HUES64 (cell line): ENCODE measurements around the gene ATG12.

Source experiments
- H3K27ac ChIP-seq: 2 replicates; pipeline ENCODE4 v1.7.0; 2013; ENCODE audit warnings: low read depth, low read length, inconsistent platforms
- H3K27me3 ChIP-seq: 2 replicates; pipeline ENCODE4 v1.6.1; 2013; ENCODE audit warnings: mild to moderate bottlenecking, low read length; ENCODE audit not compliant: insufficient read depth
- H3K36me3 ChIP-seq: 2 replicates; pipeline ENCODE4 v1.6.1; 2013; ENCODE audit warnings: mild to moderate bottlenecking, low read length; ENCODE audit not compliant: insufficient read depth
- H3K4me1 ChIP-seq: 2 replicates; pipeline ENCODE4 v1.6.1; 2013; ENCODE audit warnings: mild to moderate bottlenecking, low read length, moderate library complexity; ENCODE audit not compliant: insufficient read depth
- H3K4me3 ChIP-seq: 2 replicates; pipeline ENCODE4 v1.5.1; 2013; ENCODE audit warnings: mild to moderate bottlenecking, low read length, moderate library complexity
- H3K9ac ChIP-seq: 2 replicates; pipeline ENCODE4 v1.6.1; 2013; ENCODE audit warnings: mild to moderate bottlenecking, low read depth, low read length
- H3K9me3 ChIP-seq: 2 replicates; pipeline ENCODE4 v1.6.1; 2013; ENCODE audit warnings: low read depth, low read length; ENCODE audit not compliant: insufficient read depth
- WGBS: fragments of 150-250, 120-280 bp; methylation state at CpG from one replicate; pipeline ENCODE4 v1.1.7; 2013; ENCODE audit warnings: missing lambda C conversion rate; 5-methylcytosine and 5-hydroxymethylcytosine counted together

The ATG12 gene

DNA sequence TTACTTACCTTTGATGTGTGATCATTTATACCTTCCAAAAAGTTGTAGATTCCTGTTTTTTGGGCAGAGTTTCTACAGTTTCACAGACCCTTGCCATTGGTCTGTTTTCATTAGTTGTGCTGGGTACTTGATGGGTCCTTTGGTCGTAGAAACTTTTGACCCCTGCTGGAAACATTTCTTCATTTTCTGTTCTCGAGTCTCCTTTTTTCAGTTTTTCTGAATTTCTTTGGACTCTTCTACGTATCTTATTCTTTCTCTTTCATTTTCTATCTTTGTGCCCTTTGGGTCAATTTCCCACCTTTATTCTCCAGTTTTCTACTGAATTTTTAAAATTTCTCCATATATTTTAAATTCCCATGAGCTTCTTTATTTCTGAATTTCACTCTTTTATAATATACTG lies 17.0 kb upstream of the ATG12 start:
- H3K27ac ChIP-seq = no peak overlapping the region

DNA sequence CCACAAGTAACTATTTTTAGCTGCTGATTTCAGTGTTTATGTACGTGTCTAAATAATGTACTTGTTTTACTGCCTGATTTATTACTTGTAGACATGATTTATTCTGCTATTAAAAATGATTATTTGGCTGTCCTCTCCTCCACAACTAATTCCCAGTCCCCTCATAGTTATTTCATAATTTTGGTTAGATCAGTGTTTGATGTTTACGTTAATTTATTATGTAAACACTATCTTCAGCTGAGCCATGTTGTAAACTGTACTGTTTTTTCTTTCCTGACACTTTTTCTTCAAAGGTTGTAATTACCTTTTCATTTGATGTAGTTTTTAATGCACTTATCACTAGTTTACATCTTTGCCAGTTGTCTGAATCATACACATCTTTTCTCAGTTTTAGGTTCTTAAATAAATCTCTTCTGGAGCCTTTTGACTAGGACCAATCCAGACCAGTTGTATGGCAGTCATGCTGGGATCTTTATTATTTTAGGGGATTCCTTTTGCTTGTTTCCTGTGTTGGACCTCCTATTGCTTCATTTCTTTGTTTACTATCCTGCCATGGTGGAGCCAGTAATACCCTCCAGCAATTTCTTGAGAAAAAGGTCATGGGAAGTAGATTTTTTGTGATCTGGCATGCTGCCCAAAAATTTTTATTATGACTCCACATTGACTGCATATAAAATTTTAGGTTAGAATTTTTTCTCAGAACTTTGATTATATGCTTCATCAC lies 16.4 kb upstream of the ATG12 start:
- peaks cover 6% of the 10 kb centered on the region; the same call in 1 of the 2 replicates for H3K9me3 ChIP-seq
- H3K4me1 ChIP-seq = peaks cover 18% of the 10 kb centered on the region
- no peak overlapping the region for H3K4me3 ChIP-seq
- no peaks in the 10 kb centered on the region for H3K36me3 ChIP-seq
- WGBS = no CpG with 5 or more reads among the region's 2 CpGs
- no peak overlapping the region for H3K9ac ChIP-seq
- H3K27ac ChIP-seq = no peak overlapping the region
- H3K27me3 ChIP-seq = no peaks in the 10 kb centered on the region

More for the DNA sequence above, 17.0 kb upstream of the ATG12 start:
- Histone ChIP-seq H3K27me3 (no peaks in the 10 kb centered on the region), H3K4me3 (no peak overlapping the region), H3K9me3 (peaks cover 3% of the 10 kb centered on the region; the same call in 1 of the 2 replicates), H3K9ac (no peak overlapping the region), H3K4me1 (peaks cover 18% of the 10 kb centered on the region), H3K36me3 (no peaks in the 10 kb centered on the region)
- WGBS = 88% methylated on average over 3 of the region's 3 CpGs

- H3K4me1 ChIP-seq = peaks cover 18% of the 10 kb centered on the region
- H3K9ac ChIP-seq = no peak overlapping the region
- H3K9me3 ChIP-seq = peaks cover 6% of the 10 kb centered on the region; the same call in 1 of the 2 replicates
- no peaks in the 10 kb centered on the region for H3K27me3 ChIP-seq
- H3K4me3 ChIP-seq = no peak overlapping the region
- no CpG with 5 or more reads among the region's 1 CpG for WGBS
- H3K27ac ChIP-seq = no peak overlapping the region
- H3K36me3 ChIP-seq = no peaks in the 10 kb centered on the region
Observed at GRCh38 chr5:115857057-115857479, 15.7 kb upstream of the ATG12 start.

- Histone ChIP-seq H3K27ac (no peak overlapping the region), H3K4me3 (no peak overlapping the region), H3K4me1 (peaks cover 18% of the 10 kb centered on the region), H3K36me3 (no peaks in the 10 kb centered on the region), H3K9ac (no peak overlapping the region), H3K27me3 (no peaks in the 10 kb centered on the region), H3K9me3 (peaks cover 6% of the 10 kb centered on the region; the same call in 1 of the 2 replicates)
- 93% methylated on average over 1 of the region's 1 CpG for WGBS
Observed at GRCh38 chr5:115855959-115856358, 14.6 kb upstream of the ATG12 start.

GRCh38 chr5:115854139-115854538 lies 12.8 kb upstream of the ATG12 start:
- no peak overlapping the region for H3K4me3 ChIP-seq
- H3K9ac ChIP-seq = no peak overlapping the region
- peaks cover 16% of the 10 kb centered on the region for H3K4me1 ChIP-seq
- no peak overlapping the region for H3K27ac ChIP-seq
- no peaks in the 10 kb centered on the region for H3K27me3 ChIP-seq
- WGBS = 89% methylated on average over 3 of the region's 3 CpGs
- no peaks in the 10 kb centered on the region for H3K36me3 ChIP-seq
- H3K9me3 ChIP-seq = peaks cover 6% of the 10 kb centered on the region; the same call in 1 of the 2 replicates

DNA sequence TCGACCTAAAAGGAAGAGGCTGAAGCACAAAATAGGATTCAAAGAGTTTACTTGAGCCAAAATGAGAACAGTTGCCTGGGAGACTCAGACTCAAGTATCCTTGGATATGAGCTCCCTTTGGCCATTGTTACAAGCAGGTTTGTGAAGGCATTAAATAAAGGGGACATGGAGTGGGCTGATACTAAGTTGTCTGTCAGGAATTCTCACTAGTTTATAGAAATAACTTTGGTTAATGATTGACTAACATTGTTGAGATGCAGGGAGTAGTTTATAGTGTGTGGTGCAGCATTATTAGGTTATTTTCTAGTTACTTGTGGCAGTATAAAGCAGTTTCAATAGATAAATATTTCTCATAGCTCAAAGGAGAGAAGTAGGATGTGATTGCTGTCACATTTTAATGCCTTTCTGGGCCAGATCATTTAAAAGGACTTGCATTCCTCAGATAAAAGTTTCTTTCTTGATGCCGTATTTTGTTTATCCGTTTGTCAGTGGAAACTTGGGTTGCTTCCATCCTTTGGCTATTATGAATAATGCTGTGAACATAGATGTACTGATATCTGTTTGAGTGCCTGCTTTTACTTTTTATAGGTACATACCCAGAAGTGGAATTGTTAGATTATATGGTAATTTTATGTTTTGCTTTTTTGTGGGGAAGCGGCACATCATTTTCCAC lies 9.5 kb upstream of the ATG12 start:
- H3K4me1 ChIP-seq = no peaks in the 10 kb centered on the region; the same call in 1 of the 2 replicates
- H3K27ac ChIP-seq = no peak overlapping the region
- H3K4me3 ChIP-seq = no peak overlapping the region
- WGBS = 92% methylated on average over 4 of the region's 4 CpGs
- H3K27me3 ChIP-seq = no peaks in the 10 kb centered on the region
- peaks cover 6% of the 10 kb centered on the region; the same call in 1 of the 2 replicates for H3K9me3 ChIP-seq
- no peak overlapping the region for H3K9ac ChIP-seq
- H3K36me3 ChIP-seq = no peaks in the 10 kb centered on the region

- H3K4me3 ChIP-seq = no peak overlapping the region
- no peaks in the 10 kb centered on the region for H3K27me3 ChIP-seq
- no peaks in the 10 kb centered on the region for H3K36me3 ChIP-seq
- H3K9ac ChIP-seq = no peak overlapping the region
- H3K9me3 ChIP-seq = peaks cover 6% of the 10 kb centered on the region; the same call in 1 of the 2 replicates
- no peaks in the 10 kb centered on the region; the same call in 1 of the 2 replicates for H3K4me1 ChIP-seq
- no peak overlapping the region for H3K27ac ChIP-seq
- WGBS = 95% methylated on average over 3 of the region's 3 CpGs
Observed at GRCh38 chr5:115849258-115849798, 8.0 kb upstream of the ATG12 start.

DNA sequence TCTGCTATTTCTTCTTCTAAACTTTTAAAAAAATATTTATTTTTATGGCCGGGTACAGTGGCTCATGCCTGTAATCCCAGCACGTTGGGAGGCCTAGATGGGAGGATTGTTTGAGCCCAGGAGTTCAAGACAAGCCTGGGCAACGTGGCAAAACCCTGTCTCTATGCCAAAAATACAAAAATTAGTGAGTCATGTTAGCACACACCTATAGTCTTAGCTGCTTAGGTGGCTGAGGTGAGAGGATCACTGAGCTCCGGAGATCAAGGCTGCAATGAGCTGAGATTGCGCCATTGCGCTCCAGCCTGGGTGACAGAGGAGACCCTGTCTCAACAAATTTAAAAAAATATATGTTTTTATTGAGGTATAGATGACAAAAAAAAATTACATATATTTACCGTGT lies 5.9 kb upstream of the ATG12 start:
- Histone ChIP-seq H3K4me3 (no peak overlapping the region), H3K9me3 (no peaks in the 10 kb centered on the region), H3K27me3 (peaks cover 14% of the 10 kb centered on the region), H3K4me1 (peaks cover 5% of the 10 kb centered on the region; the same call in 1 of the 2 replicates), H3K36me3 (no peaks in the 10 kb centered on the region), H3K9ac (no peak overlapping the region), H3K27ac (no peak overlapping the region)
- WGBS = 96% methylated on average over 5 of the region's 7 CpGs

GRCh38 chr5:115844321-115844817 lies 3.0 kb upstream of the ATG12 start:
- no peak overlapping the region for H3K4me3 ChIP-seq
- H3K9ac ChIP-seq = no peak overlapping the region
- H3K36me3 ChIP-seq = no peaks in the 10 kb centered on the region
- 77% methylated on average over 7 of the region's 7 CpGs for WGBS
- H3K27ac ChIP-seq = no peak overlapping the region
- peaks cover 14% of the 10 kb centered on the region for H3K27me3 ChIP-seq
- peaks cover 9% of the 10 kb centered on the region; the same call in 1 of the 2 replicates for H3K4me1 ChIP-seq
- H3K9me3 ChIP-seq = no peaks in the 10 kb centered on the region

DNA sequence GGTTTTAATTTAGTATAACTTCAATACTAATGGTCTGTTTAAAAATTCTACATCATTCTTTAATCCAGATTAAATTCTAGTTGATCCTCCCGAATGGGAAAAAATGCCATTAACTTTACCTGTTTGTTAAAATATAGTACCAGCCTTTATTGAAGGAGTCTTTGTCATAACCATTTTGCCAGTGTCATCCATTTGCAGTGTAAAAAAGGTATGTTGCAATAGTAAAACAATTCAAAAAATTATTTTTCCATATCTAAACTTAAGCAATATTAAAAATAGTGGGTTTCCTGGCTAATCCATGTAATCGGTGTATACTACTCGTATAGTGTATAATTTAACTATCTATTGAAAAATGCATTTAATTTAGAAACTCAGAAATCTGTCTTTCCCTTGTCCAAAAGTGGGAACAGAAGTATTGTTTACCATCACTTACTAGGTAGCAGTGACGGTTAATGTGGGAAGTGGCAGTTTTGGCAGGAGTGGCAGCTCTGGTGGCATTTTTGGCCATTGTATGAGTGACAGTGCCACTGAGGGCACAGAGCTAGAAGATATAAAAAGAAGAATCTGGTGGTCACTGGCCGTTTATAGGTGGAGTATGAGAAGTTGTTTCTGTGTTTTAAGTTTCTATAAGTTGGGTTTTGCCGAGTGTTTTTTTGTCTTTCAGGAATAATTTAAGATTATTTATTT lies 2.2 kb upstream of the ATG12 start:
- no peaks in the 10 kb centered on the region for H3K9me3 ChIP-seq
- peak overlapping the region; percentile 88; the same call in 1 of the 2 replicates for H3K4me3 ChIP-seq
- peaks cover 14% of the 10 kb centered on the region for H3K27me3 ChIP-seq
- peaks cover 13% of the 10 kb centered on the region for H3K4me1 ChIP-seq
- 92% methylated on average over 3 of the region's 6 CpGs for WGBS
- H3K9ac ChIP-seq = no peak overlapping the region
- H3K36me3 ChIP-seq = no peaks in the 10 kb centered on the region
- no peak overlapping the region for H3K27ac ChIP-seq
